Skin epidermis (tissue), 12 donors: ENCODE results near the gene CLDN6.

Experiments
- H3K27ac ChIP-seq, 21 experiments: fragments of 200-600 bp; sonication (generic) in 11 of 21; one replicate each; pipeline ENCODE4 v1.5.0; 2020; ENCODE audit warnings: mild to moderate bottlenecking in 3 of 21, inconsistent platforms in 2 of 21, moderate library complexity in 2 of 21
- H3K4me3 ChIP-seq, 7 experiments: fragments of 200-600 bp; sonication (generic) in 2 of 7; one replicate each; pipeline ENCODE4 v1.5.0; 2020; ENCODE audit warnings: inconsistent platforms in 2 of 7, mild to moderate bottlenecking in 2 of 7, moderate library complexity in 1 of 7

The CLDN6 gene

DNA sequence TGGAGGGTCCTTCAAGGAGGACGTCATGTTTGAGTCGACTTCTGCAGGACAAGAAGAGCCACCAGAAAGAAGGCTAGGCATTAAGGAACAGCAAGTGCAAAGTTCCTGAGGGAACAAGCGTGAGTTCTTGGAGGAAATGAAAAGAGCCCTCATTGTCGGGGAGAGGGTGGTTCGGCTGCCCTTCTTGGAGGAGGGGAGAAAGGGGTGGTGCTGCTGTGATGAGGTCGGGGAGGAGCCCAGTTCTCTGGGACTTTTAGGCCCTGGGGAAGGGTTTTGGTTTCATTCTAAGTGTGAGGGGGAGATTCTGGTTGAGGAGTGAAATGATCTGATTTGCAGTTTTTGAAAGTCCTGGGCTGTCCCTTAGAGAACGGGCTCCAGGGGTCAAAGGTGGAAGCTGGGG is 14.6 kb upstream of the CLDN6 start:
- H3K4me3 ChIP-seq = no peak overlapping the region
- H3K27ac ChIP-seq = no peak overlapping the region

DNA sequence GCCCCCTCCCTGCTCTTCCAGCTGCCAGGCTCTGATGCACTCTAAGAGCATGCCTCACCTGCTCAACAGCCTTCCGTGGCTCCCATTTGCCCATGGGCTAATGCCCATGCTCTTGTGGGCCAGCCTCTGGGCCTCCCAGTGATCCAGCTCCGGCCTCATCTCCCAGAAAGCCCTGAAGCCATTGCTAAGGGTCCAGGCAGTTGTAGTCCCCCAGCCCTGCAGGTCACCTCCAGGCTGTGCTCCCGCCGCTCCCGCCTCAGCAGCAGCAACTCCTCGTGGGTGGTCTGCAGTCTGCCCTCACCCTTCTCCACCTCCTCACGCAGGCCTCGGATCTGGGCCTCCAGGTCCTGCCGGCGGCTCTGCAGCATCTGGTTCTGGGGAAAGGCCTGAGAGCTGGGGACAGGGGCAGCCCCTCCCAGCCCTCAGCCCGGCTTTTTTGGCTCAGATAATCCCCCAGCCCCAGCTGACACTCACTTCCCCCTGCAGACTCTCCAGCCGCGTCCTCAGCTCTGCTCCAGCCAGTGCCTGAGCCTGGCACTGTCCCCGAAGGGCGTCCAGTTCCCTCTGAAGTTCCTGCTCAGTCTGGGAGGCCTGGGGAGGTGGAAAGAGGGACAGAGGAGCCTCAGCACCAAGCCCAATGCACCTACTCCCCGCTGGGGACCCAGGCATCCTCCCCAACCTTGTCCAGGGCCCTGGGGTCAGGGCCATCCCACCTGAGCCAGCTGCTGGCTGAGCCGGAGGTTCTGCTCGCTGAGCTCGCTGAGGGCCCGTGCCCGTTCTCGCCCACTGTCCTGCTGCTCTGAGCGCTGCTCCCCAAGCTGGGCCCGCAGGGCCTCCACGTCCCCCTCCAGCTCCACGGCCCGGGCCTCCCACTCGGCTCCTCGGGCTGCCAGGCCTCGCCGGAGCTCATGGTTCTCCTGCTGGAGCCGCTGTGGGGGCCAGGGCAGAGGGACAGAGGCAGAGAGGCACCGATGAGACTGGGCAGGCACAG is 12.5 kb upstream of the CLDN6 start:
- Histone ChIP-seq H3K4me3 (no peak overlapping the region), H3K27ac (no peak overlapping the region)

- H3K27ac ChIP-seq = peak overlapping the region in 1 of 21 experiments; percentile 29
- H3K4me3 ChIP-seq = peak overlapping the region in 4 of 7 experiments; percentile 4 to 24 (median 19)
These were observed 11.7 kb upstream of the CLDN6 start for GRCh38 chr16:3029491-3030221.

- Histone ChIP-seq H3K27ac (peak overlapping the region in 1 of 21 experiments; percentile 29), H3K4me3 (peak overlapping the region in 2 of 7 experiments; percentile 2 to 24)
These were observed 10.8 kb upstream of the CLDN6 start for GRCh38 chr16:3028716-3029319.

DNA sequence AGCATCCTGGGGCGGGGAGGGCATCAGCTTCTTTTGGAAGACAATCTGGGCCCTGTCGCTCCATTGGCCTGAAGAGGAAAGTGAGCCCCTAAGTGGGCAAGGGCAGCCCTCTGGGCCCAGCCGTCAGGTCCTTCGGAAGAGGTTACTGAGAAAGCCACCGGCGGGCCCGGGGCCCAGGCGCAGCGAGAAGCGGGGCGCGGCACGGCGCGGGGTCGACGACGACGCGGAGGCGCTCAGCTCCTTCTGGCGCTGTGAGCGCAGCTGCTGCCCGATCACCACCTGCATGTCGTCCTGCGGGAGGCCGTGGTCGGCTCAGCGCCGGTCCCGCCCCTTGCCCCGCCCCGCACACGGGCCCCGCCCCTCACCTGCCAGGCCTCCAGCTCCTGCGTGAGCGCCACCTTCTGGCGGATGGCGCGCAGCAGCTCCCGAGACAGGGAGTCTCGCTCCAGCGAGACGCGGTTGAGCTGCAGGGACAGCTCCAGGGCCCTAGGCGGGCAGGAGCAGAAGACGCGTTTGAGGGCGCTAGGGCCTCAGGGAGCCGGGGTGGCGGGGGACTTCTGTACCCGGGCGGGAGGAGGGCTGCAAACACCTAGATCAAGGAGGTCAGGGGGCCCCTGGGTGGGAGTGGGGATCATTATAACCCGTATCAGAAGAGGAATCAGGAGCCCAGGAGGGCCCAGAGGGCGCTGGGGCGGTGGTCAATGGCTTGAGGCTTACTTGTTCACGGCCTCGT is 10.2 kb upstream of the CLDN6 start:
- Histone ChIP-seq H3K27ac (peak overlapping the region in 1 of 21 experiments; percentile 10), H3K4me3 (peak overlapping the region in 1 of 7 experiments; percentile 2)

- Histone ChIP-seq H3K4me3 (no peak overlapping the region), H3K27ac (no peak overlapping the region)
These were observed 9.5 kb upstream of the CLDN6 start for GRCh38 chr16:3027489-3027795.

DNA sequence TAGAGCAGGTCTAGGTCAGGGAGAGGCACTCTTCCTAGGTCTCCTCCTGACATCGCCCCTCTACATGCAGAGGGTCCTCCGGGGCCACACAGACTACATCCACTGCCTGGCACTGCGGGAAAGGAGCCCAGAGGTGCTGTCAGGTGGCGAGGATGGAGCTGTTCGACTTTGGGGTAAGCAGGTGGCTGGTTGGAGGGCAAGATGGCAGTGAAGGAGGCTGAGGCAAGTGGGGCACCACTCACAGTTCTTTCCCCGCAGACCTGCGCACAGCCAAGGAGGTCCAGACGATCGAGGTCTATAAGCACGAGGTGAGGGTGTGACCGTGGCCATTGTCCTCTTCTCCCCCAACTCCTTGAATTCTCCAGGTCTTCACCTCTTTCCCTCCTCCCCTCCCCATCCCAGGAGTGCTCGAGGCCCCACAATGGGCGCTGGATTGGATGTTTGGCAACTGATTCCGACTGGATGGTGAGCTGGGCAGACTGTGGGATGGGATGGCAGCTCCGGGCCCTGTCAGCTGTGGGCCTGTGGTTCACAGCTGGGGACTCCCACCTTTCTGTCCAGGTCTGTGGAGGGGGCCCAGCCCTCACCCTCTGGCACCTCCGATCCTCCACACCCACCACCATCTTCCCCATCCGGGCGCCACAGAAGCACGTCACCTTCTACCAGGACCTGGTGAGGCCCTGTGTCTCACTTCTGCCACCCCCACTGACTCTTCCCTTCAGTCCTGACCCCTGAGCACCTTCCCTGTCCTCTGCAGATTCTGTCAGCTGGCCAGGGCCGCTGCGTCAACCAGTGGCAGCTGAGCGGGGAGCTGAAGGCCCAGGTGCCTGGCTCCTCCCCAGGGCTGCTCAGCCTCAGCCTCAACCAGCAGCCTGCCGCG is 8.9 kb upstream of the CLDN6 start:
- Histone ChIP-seq H3K27ac (no peak overlapping the region), H3K4me3 (no peak overlapping the region)

GRCh38 chr16:3026003-3026378 is 8.0 kb upstream of the CLDN6 start:
- Histone ChIP-seq H3K27ac (no peak overlapping the region), H3K4me3 (no peak overlapping the region)

GRCh38 chr16:3025032-3026002 is 7.3 kb upstream of the CLDN6 start:
- no peak overlapping the region for H3K4me3 ChIP-seq

DNA sequence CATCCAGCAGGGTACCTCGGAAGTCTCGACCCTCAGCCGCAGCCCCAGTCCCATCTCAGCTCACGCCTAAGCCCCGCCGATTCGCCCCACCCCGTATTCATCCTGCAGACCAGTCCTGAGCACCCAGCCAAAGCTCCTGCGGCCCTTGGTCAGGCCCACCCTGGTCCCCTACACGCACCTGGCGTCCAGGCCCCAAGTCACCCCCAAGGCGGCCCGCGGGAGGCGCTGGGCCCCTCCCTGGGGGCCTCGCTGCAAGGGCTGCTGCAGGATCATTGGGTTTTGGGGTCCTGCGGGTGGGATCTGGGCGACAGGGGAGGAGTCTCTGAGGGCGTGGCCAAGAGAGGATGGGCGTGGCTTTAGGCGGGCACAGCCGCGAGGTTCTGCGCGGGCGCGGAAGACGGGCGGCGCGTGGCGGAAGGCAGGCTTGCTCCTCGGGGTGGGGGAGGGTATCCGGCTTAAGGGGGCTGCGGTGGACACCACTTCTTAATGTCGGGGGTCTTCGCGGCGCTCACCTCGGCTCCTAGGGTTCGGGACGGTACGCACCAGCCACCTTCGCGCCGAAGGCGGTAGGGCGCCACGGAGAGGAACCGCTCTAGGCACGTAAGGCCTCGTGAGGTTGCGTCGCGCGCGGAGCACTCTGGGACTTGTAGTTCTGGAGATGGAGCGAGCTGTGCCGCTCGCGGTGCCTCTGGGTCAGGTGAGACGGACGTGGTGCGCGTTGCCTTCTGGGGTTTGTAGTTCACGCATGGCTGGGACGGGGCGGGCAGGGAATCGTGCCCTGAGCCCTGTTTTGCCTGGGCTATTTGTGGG is 5.9 kb upstream of the CLDN6 start, which contains the start of the genes HCFC1R1 and THOC6:
TSS of gene HCFC1R1 (minus strand) at position 274 of the 810 bp plus-strand sequence. CDS start at position 273, 1 bp downstream.
TSS of gene THOC6 (plus strand) at position 367 of the 810 bp plus-strand sequence. CDS start at position 659, 292 bp downstream.
- peak within 1 kb of the TSS; percentile 34 to 72 (median 64) for H3K4me3 ChIP-seq
- peak within 1 kb of the TSS; percentile 60 to 98 (median 94) for H3K27ac ChIP-seq

More at GRCh38 chr16:3025032-3026002, 7.3 kb upstream of the CLDN6 start:
- H3K27ac ChIP-seq = no peak overlapping the region

- Histone ChIP-seq H3K4me3 (peak overlapping the region; percentile 34 to 72 (median 64)), H3K27ac (peak overlapping the region; percentile 60 to 98 (median 94))
These were observed 5.4 kb upstream of the CLDN6 start for GRCh38 chr16:3023415-3023668.

- Histone ChIP-seq H3K4me3 (peak overlapping the region; percentile 34 to 72 (median 64)), H3K27ac (peak overlapping the region in 20 of 21 experiments; percentile 85 to 98 (median 94))
These were observed 4.9 kb upstream of the CLDN6 start for GRCh38 chr16:3022684-3023414.

GRCh38 chr16:3022208-3022683 is 4.3 kb upstream of the CLDN6 start:
- H3K27ac ChIP-seq = peak overlapping the region in 20 of 21 experiments; percentile 85 to 98 (median 94)
- peak overlapping the region; percentile 56 to 72 (median 64) for H3K4me3 ChIP-seq

- peak overlapping the region; percentile 72 to 98 (median 94) for H3K27ac ChIP-seq
- H3K4me3 ChIP-seq = peak overlapping the region; percentile 50 to 72 (median 64)
These were observed 3.6 kb upstream of the CLDN6 start for GRCh38 chr16:3021449-3022207.
